Measurements from ENCODE around the gene PHACTR2. TPM values are rescaled to one million over a fixed set of nuclear protein-coding genes. Genes with fewer than 3 reads are reported as not detected.

Gene PHACTR2
- total RNA-seq, 4 donors from 2014 or later = 76.2 to 110 (median 98.2) TPM

- WGBS, 2 donors = 96% methylated on average over 2 of the region's 2 CpGs
- TF ChIP-seq CTCF (IDR thresholded peaks at IDR 0.05) (no peak), POLR2A (IDR thresholded peaks at IDR 0.05) (no peak)
- H3K4me3 ChIP-seq = no peak overlapping the region
- H3K27ac ChIP-seq = no peak overlapping the region
- H3K9me3 ChIP-seq = no peaks in the 10 kb centered on the region
- H3K36me3 ChIP-seq = peaks cover 0 to 14% (median 0%) of the 10 kb centered on the region in 3 donors
- no peaks in the 10 kb centered on the region for H3K27me3 ChIP-seq
- no peak for DNase-seq (ENCODE audit: low spot score in 2 of 2)
- H3K4me1 ChIP-seq = no peaks in the 10 kb centered on the region
Observed at GRCh38 chr6:143810745-143811144, 133.0 kb downstream of the PHACTR2 start.

- no peak for DNase-seq (ENCODE audit: low spot score in 2 of 2)
- Histone ChIP-seq H3K4me3 (no peak overlapping the region), H3K27me3 (no peaks in the 10 kb centered on the region), H3K4me1 (no peaks in the 10 kb centered on the region), H3K27ac (no peak overlapping the region), H3K36me3 (peaks cover 0 to 14% (median 0%) of the 10 kb centered on the region in 3 donors), H3K9me3 (no peaks in the 10 kb centered on the region)
- TF ChIP-seq POLR2A (IDR thresholded peaks at IDR 0.05) (no peak), EP300 (IDR thresholded peaks at IDR 0.05) (no peak), CTCF (IDR thresholded peaks at IDR 0.05) (no peak)
- 74 to 76% methylated on average over 2 of the region's 2 CpGs for WGBS, 2 donors
Observed at GRCh38 chr6:143811501-143812157, 133.9 kb downstream of the PHACTR2 start.

GRCh38 chr6:143817621-143818020 is 139.9 kb downstream of the PHACTR2 start:
- no peak overlapping the region for H3K27ac ChIP-seq
- DNase-seq (ENCODE audit: low spot score in 2 of 2) = no peak
- TF ChIP-seq EP300 (IDR thresholded peaks at IDR 0.05) (no peak), POLR2A (IDR thresholded peaks at IDR 0.05) (no peak), CTCF (IDR thresholded peaks at IDR 0.05) (no peak)
- H3K36me3 ChIP-seq = peaks cover 0 to 15% (median 0%) of the 10 kb centered on the region in 3 donors
- peaks cover 0 to 6% (median 0%) of the 10 kb centered on the region in 4 donors for H3K4me1 ChIP-seq
- H3K9me3 ChIP-seq = no peaks in the 10 kb centered on the region
- H3K27me3 ChIP-seq = no peaks in the 10 kb centered on the region
- H3K4me3 ChIP-seq = no peak overlapping the region

GRCh38 chr6:143821359-143821758 is 143.6 kb downstream of the PHACTR2 start:
- TF ChIP-seq EP300 (IDR thresholded peaks at IDR 0.05) = no peak
- TF ChIP-seq CTCF (IDR thresholded peaks at IDR 0.05) = no peak
- no peak for TF ChIP-seq POLR2A (IDR thresholded peaks at IDR 0.05)
- Histone ChIP-seq H3K27ac (no peak overlapping the region), H3K27me3 (no peaks in the 10 kb centered on the region), H3K4me3 (no peak overlapping the region), H3K36me3 (peaks cover 0 to 22% (median 0%) of the 10 kb centered on the region in 3 donors), H3K4me1 (peaks cover 0 to 12% (median 0%) of the 10 kb centered on the region in 4 donors), H3K9me3 (no peaks in the 10 kb centered on the region)
- no peak for DNase-seq (ENCODE audit: low spot score in 2 of 2)
- WGBS, 2 donors = 93 to 94% methylated on average over 6 of the region's 6 CpGs

GRCh38 chr6:143822584-143823024 is 144.8 kb downstream of the PHACTR2 start:
- 41% methylated on average over 3 of the region's 3 CpGs for WGBS, 2 donors
- TF ChIP-seq CTCF (IDR thresholded peaks at IDR 0.05) (no peak), POLR2A (IDR thresholded peaks at IDR 0.05) (no peak), EP300 (IDR thresholded peaks at IDR 0.05) (peak in 1 of 2 donors; percentile 46)
- Histone ChIP-seq H3K4me1 (peaks cover 0 to 12% (median 0%) of the 10 kb centered on the region in 4 donors), H3K27ac (no peak overlapping the region), H3K4me3 (no peak overlapping the region), H3K27me3 (no peaks in the 10 kb centered on the region), H3K9me3 (no peaks in the 10 kb centered on the region), H3K36me3 (peaks cover 0 to 15% (median 0%) of the 10 kb centered on the region in 3 donors)
- DNase-seq (ENCODE audit: low spot score in 2 of 2) = no peak

Data from tibial nerve (tissue), 4 donors.